ENCODE measurements around the gene ZNF282.

The ZNF282 gene

GRCh38 chr7:149195180-149196150 lies at the start of gene ZNF282:
ZNF282 (plus strand) TSS chr7:149195546; CDS start chr7:149195590, 44 bp downstream.
- peak; percentile 91 for DNase-seq (ENCODE audit: low spot score)

GRCh38 chr7:149147072-149147751 lies 48.1 kb upstream of the ZNF282 start, which contains the start of gene ZNF398:
ZNF398 (plus strand) TSS chr7:149147453; CDS start chr7:149147743, 290 bp downstream.
- DNase-seq (ENCODE audit: low spot score): peak; percentile 67

- peak; percentile 48 for DNase-seq (ENCODE audit: low spot score)
These were observed 47.3 kb upstream of the ZNF282 start for GRCh38 chr7:149147752-149148653.

GRCh38 chr7:149150981-149151380 lies 44.4 kb upstream of the ZNF282 start:
- DNase-seq (ENCODE audit: low spot score): no peak

GRCh38 chr7:149153346-149153745 lies 42.0 kb upstream of the ZNF282 start:
- no peak for DNase-seq (ENCODE audit: low spot score)

- no peak for DNase-seq (ENCODE audit: low spot score)
These were observed 41.3 kb upstream of the ZNF282 start for GRCh38 chr7:149154056-149154455.

GRCh38 chr7:149156898-149157297 lies 38.4 kb upstream of the ZNF282 start:
- no peak for DNase-seq (ENCODE audit: low spot score)

- no peak for DNase-seq (ENCODE audit: low spot score)
These were observed 34.0 kb upstream of the ZNF282 start for GRCh38 chr7:149161241-149161848.

GRCh38 chr7:149166142-149166541 lies 29.2 kb upstream of the ZNF282 start:
- DNase-seq (ENCODE audit: low spot score): no peak

GRCh38 chr7:149166630-149167352 lies 28.6 kb upstream of the ZNF282 start:
- no peak for DNase-seq (ENCODE audit: low spot score)

- peak; percentile 72 for DNase-seq (ENCODE audit: low spot score)
These were observed 23.3 kb upstream of the ZNF282 start for GRCh38 chr7:149171892-149172533.

GRCh38 chr7:149172534-149172920 lies 22.8 kb upstream of the ZNF282 start:
- DNase-seq (ENCODE audit: low spot score): no peak

GRCh38 chr7:149175150-149175549 lies 20.2 kb upstream of the ZNF282 start:
- no peak for DNase-seq (ENCODE audit: low spot score)

- DNase-seq (ENCODE audit: low spot score): no peak
These were observed 16.1 kb upstream of the ZNF282 start for GRCh38 chr7:149179241-149179640.

GRCh38 chr7:149180722-149181449 lies 14.5 kb upstream of the ZNF282 start:
- DNase-seq (ENCODE audit: low spot score): no peak

GRCh38 chr7:149181450-149181790 lies 13.9 kb upstream of the ZNF282 start:
- no peak for DNase-seq (ENCODE audit: low spot score)

- DNase-seq (ENCODE audit: low spot score): no peak
These were observed 11.1 kb upstream of the ZNF282 start for GRCh38 chr7:149184274-149184673.

- no peak for DNase-seq (ENCODE audit: low spot score)
These were observed 7.1 kb upstream of the ZNF282 start for GRCh38 chr7:149188213-149188612.

- no peak for DNase-seq (ENCODE audit: low spot score)
These were observed 6.6 kb upstream of the ZNF282 start for GRCh38 chr7:149188637-149189259.

Data from SW480 (cell line).